GM13976 (cell line): ENCODE results near the gene COX7A2L.

ENCODE experiments used
- DNase-seq: peaks from one replicate; pipeline ENCODE4 v3.0.0; 2012; ENCODE audit warnings: low spot score
- in situ Hi-C: fragments of 300-500 bp; cut with MboI; formaldehyde crosslinking; loops from one replicate; pipeline ENCODE4 v1.12.0; 2022; ENCODE audit warnings: low sequenced_read_pairs, mixed read lengths, inconsistent platforms; ENCODE audit not compliant: unreplicated experiment
- TF ChIP-seq, protein P1 (sequence below): IDR thresholded peaks from 2 replicates; pipeline ENCODE4 v1.5.1; 2012; ENCODE audit warnings: borderline replicate concordance, mild to moderate bottlenecking; ENCODE audit not compliant: insufficient read depth; ENCODE audit errors: extremely low read depth, missing control alignments, control extremely low read depth

The COX7A2L gene

DNA sequence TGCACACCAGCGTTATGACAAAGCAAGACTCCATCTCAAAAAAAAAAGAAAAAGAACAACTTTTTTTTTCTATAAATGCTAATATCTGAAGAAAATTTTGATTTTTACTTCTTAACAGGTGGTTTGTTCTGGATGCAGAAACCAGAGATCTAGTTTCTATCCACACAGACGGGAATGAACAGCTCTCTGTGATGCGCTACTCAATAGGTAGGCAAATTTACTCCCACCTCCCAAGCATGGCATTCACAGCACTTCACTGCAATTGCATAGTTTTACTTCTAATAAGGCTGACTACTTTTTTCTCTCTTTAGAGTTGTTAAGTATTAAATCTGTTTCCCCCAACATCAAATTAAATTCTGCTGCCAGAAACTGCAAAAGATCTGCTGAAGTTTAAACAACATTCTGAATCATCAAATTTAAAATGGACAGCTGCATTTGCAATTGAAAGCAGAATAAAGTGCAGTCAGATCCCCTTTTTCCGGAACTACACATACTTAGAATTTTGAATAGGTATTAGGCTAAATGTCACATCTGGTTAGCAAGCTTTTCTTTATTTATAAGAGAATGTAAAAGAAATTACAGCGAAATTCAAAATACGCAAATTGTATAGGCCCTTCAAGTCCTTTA lies 45.1 kb downstream of the COX7A2L start:
- DNase-seq: no peak
- in situ Hi-C loops: no loop called here
- TF ChIP-seq, protein P1, sequence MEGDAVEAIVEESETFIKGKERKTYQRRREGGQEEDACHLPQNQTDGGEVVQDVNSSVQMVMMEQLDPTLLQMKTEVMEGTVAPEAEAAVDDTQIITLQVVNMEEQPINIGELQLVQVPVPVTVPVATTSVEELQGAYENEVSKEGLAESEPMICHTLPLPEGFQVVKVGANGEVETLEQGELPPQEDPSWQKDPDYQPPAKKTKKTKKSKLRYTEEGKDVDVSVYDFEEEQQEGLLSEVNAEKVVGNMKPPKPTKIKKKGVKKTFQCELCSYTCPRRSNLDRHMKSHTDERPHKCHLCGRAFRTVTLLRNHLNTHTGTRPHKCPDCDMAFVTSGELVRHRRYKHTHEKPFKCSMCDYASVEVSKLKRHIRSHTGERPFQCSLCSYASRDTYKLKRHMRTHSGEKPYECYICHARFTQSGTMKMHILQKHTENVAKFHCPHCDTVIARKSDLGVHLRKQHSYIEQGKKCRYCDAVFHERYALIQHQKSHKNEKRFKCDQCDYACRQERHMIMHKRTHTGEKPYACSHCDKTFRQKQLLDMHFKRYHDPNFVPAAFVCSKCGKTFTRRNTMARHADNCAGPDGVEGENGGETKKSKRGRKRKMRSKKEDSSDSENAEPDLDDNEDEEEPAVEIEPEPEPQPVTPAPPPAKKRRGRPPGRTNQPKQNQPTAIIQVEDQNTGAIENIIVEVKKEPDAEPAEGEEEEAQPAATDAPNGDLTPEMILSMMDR: no peak

DNA sequence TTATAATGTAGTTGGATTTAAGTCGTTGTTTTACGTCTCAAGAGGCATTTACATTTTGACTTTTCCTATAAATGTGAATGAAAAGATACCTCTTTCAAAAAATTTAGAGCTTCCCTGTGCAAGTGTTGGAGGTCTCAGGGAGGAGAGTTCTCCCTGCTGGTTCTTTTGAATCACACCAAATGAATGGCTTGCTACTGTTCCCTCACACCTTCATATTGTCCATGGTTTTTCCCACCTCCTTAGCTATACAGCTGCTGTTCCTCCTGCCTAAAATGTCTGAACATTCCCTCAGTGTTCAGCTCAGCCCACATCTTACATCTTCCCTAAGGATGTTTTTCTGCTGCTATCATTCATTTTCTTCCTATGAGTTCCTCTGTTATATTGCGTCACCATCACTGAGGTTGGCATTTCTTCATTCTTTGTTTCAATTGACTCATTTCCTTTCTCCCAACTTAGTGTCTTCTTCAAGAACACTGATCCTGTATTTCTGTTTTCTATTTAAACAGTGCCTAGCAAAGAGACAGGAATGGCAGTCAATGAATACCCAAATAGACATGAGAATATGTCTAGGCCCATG lies 46.0 kb downstream of the COX7A2L start:
- in situ Hi-C loops: no loop called here
- TF ChIP-seq, protein P1: no peak
- DNase-seq: no peak

DNA sequence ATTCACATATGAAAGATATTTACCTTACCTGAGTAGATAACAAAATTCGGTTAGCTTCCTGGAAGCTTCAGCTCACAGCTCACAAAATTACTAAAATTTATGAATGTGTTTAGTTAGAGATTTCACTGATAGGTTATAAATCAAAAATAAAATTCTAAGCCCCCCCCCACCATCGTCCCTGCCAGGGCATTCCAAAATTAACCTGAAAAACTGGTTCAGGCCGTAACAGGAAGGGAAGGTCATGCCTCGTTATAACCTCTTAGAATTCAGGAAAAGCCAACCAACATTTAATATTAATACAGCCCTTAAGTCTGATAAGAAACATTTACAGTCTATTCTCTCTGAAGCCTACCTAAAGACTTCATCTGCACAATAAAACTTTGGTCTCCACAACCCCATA lies 48.9 kb downstream of the COX7A2L start:
- in situ Hi-C loops: no loop called here
- TF ChIP-seq, protein P1: no peak
- DNase-seq: no peak

DNA sequence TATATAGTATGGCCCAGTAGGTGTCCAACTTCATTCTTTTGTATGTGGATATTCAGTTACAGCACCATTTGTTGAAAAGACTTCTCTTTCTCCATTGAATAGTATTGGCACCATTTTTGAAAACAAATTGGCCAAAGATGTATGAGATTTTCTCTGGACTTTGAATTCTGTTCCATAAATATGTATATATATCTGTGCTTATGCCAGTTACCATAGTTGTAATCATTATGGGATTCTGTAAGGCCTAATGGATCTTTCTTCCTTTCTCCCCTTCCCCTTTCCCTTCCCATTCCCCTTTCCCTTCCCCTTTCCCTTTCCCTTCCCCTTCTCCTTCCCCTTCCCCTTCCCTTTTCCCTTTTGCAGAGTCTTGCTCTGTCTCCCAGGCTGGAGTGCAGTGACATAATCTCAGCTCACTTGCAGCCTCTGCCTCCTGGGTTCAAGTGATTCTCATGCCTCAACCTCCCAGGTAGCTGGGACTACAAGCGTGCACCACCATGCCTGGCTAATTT lies 51.0 kb downstream of the COX7A2L start:
- TF ChIP-seq, protein P1: no peak
- DNase-seq: no peak
- in situ Hi-C loops: no loop called here

DNA sequence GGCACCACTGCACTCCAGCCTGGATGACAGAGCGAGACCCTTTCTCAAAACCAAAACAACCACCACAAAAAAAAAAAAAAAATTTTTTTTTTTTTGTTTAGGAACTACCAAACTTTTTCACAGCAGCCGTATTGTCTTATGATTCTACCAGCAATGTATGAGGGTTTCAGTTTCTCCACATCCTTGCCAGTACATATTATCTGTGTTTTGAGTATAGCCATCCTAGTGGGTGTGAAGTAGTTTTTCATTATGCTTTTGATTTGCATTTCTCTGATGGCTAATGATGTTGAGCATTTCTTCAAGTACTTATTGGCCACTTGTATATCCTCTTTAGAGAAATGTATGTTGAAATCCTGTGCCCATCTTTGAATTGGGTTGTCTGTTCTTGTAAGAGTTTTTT lies 51.7 kb downstream of the COX7A2L start:
- TF ChIP-seq, protein P1: no peak
- no peak for DNase-seq
- in situ Hi-C loops: no loop called here

DNA sequence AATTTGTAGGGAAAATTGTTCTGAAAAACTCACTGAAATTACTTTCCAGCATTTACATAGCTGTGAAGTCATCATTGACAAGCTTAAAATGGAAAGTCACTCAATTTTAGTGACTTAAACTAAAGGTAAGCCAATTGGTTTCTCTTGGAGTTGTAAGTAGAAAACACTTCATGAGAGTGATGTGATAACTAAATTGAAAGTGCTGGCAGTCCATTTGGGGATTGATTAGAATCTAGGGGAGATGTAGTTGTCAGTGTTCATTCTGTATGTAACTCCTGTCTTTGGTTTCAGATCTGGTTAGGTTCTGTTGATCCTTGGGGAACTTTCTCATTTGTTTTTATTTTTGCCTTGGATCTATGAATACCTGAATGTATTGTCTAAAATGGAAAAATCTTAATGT lies 53.8 kb downstream of the COX7A2L start:
- in situ Hi-C loops: no loop called here
- DNase-seq: no peak
- TF ChIP-seq, protein P1: no peak
